ENCODE data around the gene AIFM3.

AIFM3 gene

DNA sequence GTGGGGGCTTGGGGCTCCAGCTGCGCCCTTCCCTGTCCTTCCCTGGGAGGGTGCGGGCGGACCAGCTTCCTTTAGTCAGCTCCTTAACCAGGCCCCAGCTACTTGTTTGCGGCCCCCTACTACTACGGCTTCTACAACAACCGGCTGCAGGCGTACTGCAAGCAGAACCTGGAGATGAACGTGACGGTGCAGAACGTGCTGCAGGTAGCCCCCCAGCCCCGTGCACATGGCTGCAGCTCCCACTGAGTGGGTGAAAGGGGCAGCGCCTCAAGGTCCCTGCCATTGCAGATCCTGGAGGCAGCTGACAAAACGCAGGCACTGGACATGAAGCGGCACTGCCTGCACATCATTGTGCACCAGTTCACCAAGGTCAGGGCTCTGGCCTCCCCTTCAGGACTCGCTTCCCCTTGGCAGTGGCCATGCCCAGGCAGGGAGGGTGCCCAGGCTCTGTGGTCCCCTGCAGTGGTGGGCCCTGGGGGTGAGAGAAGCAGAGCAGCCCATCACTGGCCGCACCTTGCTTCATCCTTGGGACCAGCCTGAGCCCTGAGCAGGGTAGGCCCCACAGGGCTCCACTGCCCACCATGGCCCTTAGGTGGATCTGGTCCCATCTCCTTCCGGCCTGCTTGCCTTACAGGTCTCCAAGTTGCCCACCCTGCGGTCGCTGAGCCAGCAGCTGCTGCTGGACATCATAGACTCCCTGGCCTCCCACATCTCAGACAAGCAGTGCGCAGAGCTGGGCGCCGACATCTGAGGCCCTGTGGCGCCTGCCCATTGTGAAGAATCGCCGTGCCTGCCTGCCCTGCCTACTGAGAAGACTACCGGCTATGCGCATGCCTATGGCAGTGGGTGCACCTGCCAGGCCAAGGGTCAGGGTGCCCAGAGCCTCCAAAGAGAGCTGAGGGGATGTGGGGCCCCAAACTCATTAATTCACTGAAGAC, 29.8 kb downstream of the AIFM3 start:
- no peak for DNase-seq (ENCODE audit: low read depth in 2 of 2)
- TF ChIP-seq, protein P1, sequence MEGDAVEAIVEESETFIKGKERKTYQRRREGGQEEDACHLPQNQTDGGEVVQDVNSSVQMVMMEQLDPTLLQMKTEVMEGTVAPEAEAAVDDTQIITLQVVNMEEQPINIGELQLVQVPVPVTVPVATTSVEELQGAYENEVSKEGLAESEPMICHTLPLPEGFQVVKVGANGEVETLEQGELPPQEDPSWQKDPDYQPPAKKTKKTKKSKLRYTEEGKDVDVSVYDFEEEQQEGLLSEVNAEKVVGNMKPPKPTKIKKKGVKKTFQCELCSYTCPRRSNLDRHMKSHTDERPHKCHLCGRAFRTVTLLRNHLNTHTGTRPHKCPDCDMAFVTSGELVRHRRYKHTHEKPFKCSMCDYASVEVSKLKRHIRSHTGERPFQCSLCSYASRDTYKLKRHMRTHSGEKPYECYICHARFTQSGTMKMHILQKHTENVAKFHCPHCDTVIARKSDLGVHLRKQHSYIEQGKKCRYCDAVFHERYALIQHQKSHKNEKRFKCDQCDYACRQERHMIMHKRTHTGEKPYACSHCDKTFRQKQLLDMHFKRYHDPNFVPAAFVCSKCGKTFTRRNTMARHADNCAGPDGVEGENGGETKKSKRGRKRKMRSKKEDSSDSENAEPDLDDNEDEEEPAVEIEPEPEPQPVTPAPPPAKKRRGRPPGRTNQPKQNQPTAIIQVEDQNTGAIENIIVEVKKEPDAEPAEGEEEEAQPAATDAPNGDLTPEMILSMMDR (IDR thresholded peaks at IDR 0.05; ENCODE audit: low read depth, low read length): no peak
- H3K4me3 ChIP-seq (replicated peaks in 1 of 2; ENCODE audit: low read depth in 2 of 2, low read length in 2 of 2): no peak overlapping the region

DNA sequence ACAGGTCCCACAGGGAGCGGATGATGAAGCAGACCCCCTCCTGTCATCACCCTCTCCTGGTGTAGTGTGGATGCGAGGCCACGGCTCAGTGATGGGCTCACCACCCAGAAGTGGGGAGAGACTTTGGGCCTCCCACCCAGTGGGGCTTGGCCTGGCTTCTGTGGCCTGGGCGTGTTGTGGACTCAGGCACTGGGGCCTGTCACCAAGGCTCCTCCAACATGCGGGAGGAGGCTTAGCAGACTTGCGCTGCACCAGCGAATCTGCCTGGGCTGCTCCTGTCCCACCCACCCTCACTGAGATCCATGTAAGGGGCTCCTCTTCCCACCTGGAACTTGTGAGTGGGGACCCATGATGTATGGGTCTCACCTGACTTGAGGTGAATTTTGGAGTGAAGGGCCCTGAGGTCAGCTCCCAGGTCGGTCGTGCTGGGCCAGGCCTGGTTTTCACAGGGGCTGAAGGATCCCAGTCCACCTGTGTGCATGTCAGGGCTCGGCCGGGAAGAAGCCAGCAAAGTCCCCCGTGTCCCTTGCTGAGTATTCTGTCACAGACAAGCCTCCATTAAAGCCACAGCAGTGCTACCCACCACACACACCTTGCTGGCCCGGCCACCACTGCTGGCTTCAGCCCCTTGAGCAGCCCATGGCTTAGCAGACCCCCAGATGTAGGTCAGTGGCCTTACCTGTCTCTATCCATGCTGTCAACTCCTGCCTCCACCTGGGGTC, 30.6 kb downstream of the AIFM3 start:
- no peak overlapping the region for H3K4me3 ChIP-seq (replicated peaks in 1 of 2; ENCODE audit: low read depth in 2 of 2, low read length in 2 of 2)
- no peak for DNase-seq (ENCODE audit: low read depth in 2 of 2)
- TF ChIP-seq, protein P1 (IDR thresholded peaks at IDR 0.05; ENCODE audit: low read depth, low read length): no peak

DNA sequence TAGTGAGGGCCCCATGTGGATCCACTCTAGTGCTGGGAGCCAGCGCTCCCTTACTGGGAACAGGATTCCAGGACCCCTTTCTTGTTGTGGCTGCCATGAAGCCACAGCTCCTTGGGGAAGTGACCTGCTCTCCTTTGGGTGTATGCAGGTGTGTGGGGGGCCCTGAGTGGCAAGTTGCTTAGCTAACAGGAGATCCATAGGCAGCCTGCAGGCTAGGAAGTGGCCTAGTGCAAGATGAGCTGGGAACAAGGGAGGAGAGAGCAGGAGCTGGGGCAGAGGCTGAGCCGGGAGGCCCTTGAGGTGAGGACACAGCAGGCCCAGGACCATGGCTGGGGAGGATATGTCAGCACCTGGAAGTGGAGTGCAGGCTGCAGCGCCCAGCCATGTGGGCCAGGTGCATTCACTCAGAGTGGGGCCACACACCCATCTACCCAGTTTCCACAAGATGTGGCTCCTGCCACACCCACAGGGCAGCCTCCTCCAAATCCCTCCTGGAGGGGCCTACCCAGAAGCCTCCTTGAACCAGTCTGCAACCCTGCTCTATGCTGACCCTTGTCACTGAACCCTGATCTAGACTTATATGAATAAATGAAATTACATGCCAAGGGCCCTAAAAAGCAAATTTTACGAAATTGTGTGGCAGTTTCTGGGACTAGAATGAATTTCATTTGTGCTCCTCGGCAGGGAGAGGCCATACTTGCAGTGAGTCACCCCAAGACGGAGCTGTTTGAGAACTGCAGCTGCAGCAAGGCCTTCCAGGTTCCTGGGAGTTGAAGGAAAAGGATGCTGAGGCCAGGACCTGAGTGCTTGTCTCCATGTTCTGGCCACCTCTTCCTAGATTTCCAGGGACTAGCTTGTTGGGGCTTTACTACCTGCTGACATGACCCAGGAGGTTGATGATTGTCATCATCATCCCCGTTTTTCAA, 31.6 kb downstream of the AIFM3 start:
- peak in 1 of 2 donors; percentile 44 for DNase-seq (ENCODE audit: low read depth in 2 of 2)
- TF ChIP-seq, protein P1 (IDR thresholded peaks at IDR 0.05; ENCODE audit: low read depth, low read length): no peak
- H3K4me3 ChIP-seq (replicated peaks in 1 of 2; ENCODE audit: low read depth in 2 of 2, low read length in 2 of 2): no peak overlapping the region

DNA sequence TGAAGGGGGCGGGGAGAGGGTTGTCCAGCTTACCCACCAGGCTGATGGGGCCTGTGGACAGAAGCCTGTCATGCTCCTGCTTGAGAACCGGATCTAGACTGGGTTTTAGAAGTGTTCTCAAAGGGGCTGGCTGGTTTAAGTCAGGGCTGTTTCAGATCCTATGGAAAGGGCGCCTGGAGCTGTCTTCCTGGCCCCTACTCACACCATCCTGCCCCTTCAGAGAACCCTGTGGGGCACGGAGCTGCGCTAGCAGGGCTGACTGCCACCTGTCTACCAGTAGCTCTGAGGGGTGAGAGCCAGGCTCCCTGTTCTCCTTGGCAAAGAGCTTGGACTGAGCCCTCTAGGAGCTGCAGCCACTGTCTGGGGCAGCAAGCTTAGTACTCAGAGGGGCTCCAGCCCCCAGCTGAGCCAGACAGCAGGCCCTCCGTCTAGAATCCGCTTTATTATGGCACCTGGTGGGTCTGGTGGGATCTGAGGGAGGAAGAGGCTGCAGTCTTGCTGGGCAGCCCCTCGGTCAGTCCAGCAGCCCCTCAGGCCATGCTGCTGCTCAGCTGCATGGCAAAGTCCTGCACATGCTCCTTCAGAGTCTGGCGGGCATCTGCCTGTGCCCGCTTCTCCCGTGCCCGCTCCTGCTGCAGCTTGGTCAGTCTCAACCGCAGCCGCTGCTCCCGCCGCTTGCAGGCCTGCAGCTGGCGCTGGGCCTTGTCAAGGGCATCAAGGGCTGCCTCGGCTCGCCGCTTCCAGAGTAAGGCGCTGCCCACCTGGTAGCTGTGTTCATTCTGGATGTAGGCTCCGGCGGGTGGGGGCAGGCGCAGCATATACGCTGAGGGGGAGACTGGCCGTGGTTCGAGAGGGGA, 32.5 kb downstream of the AIFM3 start:
- DNase-seq (ENCODE audit: low read depth in 2 of 2): no peak
- no peak overlapping the region for H3K4me3 ChIP-seq (replicated peaks in 1 of 2; ENCODE audit: low read depth in 2 of 2, low read length in 2 of 2)
- TF ChIP-seq, protein P1 (IDR thresholded peaks at IDR 0.05; ENCODE audit: low read depth, low read length): no peak

DNA sequence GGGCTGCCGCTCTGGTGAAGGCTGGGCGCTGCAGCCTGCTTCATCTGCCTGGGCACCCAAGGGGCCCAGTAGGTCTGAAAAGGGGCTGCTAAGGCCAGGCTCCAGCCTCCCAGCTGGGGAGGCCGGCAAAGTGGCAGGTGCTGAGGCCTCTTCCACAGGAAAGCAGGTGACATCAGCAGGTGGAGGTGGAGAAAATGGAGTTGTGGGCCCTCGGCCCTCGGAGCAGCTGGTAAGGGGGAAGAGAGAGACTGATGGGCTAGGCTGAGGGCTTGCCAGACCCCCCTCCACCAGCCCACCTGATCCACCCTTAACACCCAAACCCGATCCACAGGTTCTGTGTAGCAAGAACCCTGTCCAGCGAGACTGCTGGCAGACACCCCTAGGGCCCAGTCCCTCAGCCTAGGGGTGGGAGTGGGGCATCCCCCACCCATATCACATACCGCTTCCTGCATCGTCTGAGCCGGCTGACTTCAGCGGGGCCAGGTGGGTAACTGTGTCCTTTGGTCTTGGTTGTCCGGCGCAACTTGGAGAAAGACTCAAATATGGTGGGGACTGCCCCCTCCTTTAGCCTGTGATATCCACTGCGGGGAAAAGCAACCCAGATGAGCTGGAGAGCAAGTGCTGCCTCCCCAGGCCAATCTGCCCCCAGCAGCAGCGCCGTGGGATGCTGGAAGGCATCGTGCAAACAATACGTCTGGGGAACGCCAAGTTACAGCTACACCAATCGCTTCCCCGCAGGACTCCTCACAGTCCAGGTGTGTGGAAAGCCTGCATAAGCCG, 33.3 kb downstream of the AIFM3 start:
- peak overlapping the region; percentile 80 to 84 for H3K4me3 ChIP-seq (replicated peaks in 1 of 2; ENCODE audit: low read depth in 2 of 2, low read length in 2 of 2)
- DNase-seq (ENCODE audit: low read depth in 2 of 2): no peak
- TF ChIP-seq, protein P1 (IDR thresholded peaks at IDR 0.05; ENCODE audit: low read depth, low read length): no peak
